WERI-Rb-1 (cell line): ENCODE measurements around the gene REC114.
"Not testable (repeated sequence)": the region's sequence is repeated elsewhere in the genome, so short reads cannot be mapped to it uniquely, and the experiment has no call there.

Experiments used
- DNase-seq: peaks from one replicate; pipeline ENCODE4 v3.0.0-alpha.2; 2020
- H3K27ac ChIP-seq: fragments of 250-450 bp; sonication (Bioruptor Pico); 2 replicates; pipeline ENCODE4 v1.5.1; 2020; ENCODE audit warnings: mild to moderate bottlenecking, moderate library complexity
- H3K27me3 ChIP-seq: fragments of 250-450 bp; sonication (Bioruptor Pico); 2 replicates; pipeline ENCODE4 v1.5.1; 2021; ENCODE audit warnings: mild to moderate bottlenecking, low read depth, moderate library complexity; ENCODE audit not compliant: insufficient read depth, severe bottlenecking
- H3K36me3 ChIP-seq: fragments of 250-450 bp; sonication (Bioruptor Pico); 2 replicates; pipeline ENCODE4 v1.5.1; 2020; ENCODE audit warnings: mild to moderate bottlenecking, moderate library complexity
- H3K4me3 ChIP-seq: 2 replicates; pipeline ENCODE4 v1.5.1; 2011; ENCODE audit warnings: low read depth, mild to moderate bottlenecking, control low read depth, low read length
- H3K9me3 ChIP-seq: fragments of 250-450 bp; sonication (Bioruptor Pico); 2 replicates; pipeline ENCODE4 v1.5.1; 2021; ENCODE audit warnings: mild to moderate bottlenecking, moderate library complexity; ENCODE audit not compliant: severe bottlenecking
- TF ChIP-seq, protein P1 (sequence below): IDR thresholded peaks from 2 replicates; pipeline ENCODE4 v1.5.1; 2011; ENCODE audit warnings: low read depth, mild to moderate bottlenecking, control low read depth, inconsistent platforms, low read length

REC114 gene

DNA sequence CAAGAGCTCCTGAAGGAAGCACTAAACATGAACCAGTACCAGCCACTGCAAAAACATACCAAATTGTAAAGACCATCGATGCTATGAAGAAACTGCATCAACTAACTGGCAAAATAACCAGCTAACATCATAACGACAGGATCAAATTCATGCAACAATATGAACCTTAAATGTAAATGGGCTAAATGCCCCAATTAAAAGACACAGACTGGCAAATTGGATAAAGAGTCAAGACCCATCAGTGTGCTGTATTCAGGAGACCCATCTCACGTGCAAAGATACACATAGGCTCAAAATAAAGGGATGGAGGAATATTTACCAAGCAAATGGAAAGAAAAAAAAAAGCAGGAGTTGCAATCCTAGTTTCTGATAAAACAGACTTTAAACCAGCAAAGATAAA, 7.0 kb downstream of the REC114 start:
- peaks cover 21% of the 10 kb centered on the region for H3K9me3 ChIP-seq
- H3K4me3 ChIP-seq, H3K27ac ChIP-seq, H3K36me3 ChIP-seq, H3K27me3 ChIP-seq, DNase-seq: not testable (repeated sequence)

DNA sequence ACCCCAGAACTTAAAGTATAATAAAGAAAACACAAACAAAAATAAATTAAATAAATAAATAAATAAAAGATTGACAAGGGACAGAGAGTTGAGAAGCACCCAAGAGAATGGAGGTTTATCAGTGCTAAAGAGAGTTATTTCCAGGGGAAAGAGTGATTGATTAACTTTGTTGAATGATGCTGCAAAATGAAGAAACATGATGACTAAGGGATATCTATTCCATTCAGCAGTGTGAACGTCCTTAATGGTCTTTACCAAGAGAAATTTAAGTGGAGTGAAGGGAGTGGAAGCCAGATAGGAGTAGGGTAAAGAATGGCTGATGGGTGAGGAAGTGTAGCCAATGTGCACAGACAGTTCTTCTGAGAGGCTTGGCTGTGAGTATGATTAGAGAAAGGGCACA, 11.1 kb downstream of the REC114 start:
- Histone ChIP-seq H3K4me3 (no peak overlapping the region), H3K27me3 (no peaks in the 10 kb centered on the region), H3K27ac (no peak overlapping the region), H3K9me3 (peaks cover 9% of the 10 kb centered on the region), H3K36me3 (no peaks in the 10 kb centered on the region)
- DNase-seq = no peak
- TF ChIP-seq, protein P1, sequence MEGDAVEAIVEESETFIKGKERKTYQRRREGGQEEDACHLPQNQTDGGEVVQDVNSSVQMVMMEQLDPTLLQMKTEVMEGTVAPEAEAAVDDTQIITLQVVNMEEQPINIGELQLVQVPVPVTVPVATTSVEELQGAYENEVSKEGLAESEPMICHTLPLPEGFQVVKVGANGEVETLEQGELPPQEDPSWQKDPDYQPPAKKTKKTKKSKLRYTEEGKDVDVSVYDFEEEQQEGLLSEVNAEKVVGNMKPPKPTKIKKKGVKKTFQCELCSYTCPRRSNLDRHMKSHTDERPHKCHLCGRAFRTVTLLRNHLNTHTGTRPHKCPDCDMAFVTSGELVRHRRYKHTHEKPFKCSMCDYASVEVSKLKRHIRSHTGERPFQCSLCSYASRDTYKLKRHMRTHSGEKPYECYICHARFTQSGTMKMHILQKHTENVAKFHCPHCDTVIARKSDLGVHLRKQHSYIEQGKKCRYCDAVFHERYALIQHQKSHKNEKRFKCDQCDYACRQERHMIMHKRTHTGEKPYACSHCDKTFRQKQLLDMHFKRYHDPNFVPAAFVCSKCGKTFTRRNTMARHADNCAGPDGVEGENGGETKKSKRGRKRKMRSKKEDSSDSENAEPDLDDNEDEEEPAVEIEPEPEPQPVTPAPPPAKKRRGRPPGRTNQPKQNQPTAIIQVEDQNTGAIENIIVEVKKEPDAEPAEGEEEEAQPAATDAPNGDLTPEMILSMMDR = no peak

DNA sequence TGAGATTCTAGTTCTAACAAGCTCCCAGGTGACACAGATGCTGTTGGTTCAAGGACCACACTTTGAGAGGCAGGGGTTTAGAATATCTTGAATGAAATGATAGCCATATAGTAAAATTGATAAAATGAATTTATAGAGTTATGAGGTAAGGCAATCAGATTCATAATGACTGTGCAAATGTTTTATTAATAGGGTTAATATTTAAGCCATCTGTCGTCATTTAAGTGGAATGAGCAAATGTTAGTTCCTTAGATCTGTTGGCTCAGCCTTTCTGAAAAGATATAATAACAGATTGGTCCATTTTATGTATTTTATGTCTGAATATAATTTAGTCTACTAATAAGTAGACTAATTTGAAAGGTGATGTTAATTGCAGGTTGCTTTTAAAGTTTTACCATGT, 12.9 kb downstream of the REC114 start:
- DNase-seq = no peak
- H3K36me3 ChIP-seq = no peaks in the 10 kb centered on the region
- H3K4me3 ChIP-seq = no peak overlapping the region
- no peak overlapping the region for H3K27ac ChIP-seq
- peaks cover 8% of the 10 kb centered on the region for H3K9me3 ChIP-seq
- H3K27me3 ChIP-seq = no peaks in the 10 kb centered on the region
- TF ChIP-seq, protein P1 = no peak

DNA sequence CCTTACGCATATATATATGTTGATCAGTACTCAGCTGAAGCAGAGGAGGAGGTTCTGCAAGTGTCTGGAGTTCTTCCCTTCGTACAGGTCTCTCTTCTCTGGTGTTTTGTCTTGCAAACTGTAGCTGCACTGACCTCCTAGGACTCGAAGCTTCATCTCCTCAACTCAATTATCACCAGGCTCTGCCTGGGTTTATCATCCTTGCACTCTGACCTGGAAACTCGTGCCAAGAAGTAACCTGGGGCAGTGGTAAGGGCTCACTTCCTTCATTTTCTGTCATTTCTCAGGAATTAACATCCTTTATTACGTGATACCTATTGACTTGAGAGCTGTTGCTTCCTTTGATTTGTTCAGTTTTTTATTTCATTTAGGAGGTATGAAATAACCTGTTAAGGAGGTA, 14.4 kb downstream of the REC114 start:
- DNase-seq = no peak
- Histone ChIP-seq H3K9me3 (peaks cover 3% of the 10 kb centered on the region), H3K4me3 (no peak overlapping the region), H3K27ac (no peak overlapping the region), H3K36me3 (no peaks in the 10 kb centered on the region), H3K27me3 (no peaks in the 10 kb centered on the region)
- TF ChIP-seq, protein P1 = no peak

DNA sequence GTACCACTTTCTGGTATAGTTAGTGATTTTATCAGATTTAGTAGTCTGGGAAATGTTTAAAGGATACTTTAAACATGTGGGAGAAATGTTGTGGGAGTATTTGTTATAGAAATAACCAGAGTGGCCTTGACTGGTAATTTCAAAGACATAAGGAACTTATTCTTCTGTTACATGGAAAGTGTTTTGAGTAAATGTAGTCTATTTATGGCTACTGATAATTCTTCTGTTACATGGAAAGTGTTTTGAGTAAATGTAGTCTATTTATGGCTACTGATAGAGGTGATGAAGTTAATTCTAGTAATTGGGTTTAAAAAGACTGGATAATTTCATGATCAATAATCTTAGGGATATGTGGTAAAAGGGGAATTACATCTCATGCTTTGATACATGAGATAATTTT, 17.7 kb downstream of the REC114 start:
- no peaks in the 10 kb centered on the region for H3K27me3 ChIP-seq
- TF ChIP-seq, protein P1 = no peak
- DNase-seq = no peak
- H3K36me3 ChIP-seq = no peaks in the 10 kb centered on the region
- no peak overlapping the region for H3K27ac ChIP-seq
- H3K4me3 ChIP-seq = no peak overlapping the region
- H3K9me3 ChIP-seq = no peaks in the 10 kb centered on the region

DNA sequence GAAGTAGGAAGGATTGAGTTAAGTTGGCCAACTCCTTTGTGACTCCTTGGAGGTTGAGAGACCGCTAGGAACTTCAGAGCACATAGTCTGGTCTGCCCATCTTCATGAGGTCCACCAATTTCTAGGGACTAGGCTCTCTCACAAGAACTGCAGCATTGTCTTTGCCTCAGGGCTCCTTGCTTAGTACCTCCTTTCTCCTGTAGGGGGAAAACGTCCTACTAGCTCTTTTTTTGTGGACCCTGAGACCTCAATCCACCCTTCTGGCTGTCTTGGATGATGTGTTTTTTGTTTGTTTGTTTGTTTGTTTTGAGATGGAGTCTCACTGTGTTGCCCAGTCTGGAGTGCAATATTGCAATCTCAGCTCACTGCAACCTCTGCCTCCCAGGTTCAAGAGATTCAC, 21.6 kb downstream of the REC114 start:
- H3K27ac ChIP-seq = no peak overlapping the region
- no peaks in the 10 kb centered on the region for H3K36me3 ChIP-seq
- no peak overlapping the region for H3K4me3 ChIP-seq
- no peak for DNase-seq
- H3K9me3 ChIP-seq = no peaks in the 10 kb centered on the region
- H3K27me3 ChIP-seq = no peaks in the 10 kb centered on the region
- TF ChIP-seq, protein P1 = peak; percentile 40; the same call in 1 of the 2 replicates
